Kidney (tissue), 14 donors: Measurements from ENCODE around the gene SSBP4. TPM values are rescaled to one million over a fixed set of nuclear protein-coding genes. Genes with fewer than 3 reads are reported as not detected.

Experiments used
- DNase-seq, 5 donors: peaks; one replicate each; pipeline ENCODE4 v3.0.0-alpha.2; 2013 to 2020
- FAIRE-seq: peaks from 2 replicates; lab custom pipeline; 2012; peaks lifted over from hg19 to GRCh38; lab: Jason Lieb, UNC
- H3K27ac ChIP-seq, 2 donors: one replicate each; pipeline ENCODE4 v1.7.0; 2013; ENCODE audit warnings: low read depth in 2 of 2, low read length in 2 of 2, inconsistent platforms in 1 of 2
- H3K27me3 ChIP-seq: one replicate; pipeline ENCODE4 v1.7.1; 2013; ENCODE audit warnings: low read length, inconsistent platforms; ENCODE audit not compliant: control insufficient read depth, insufficient read depth
- H3K36me3 ChIP-seq, 3 donors: one replicate each; pipeline versions ENCODE4 v1.7.0 to v1.7.1; 2013; ENCODE audit warnings: low read length in 3 of 3, control low read depth in 1 of 3, inconsistent platforms in 1 of 3; ENCODE audit not compliant: insufficient read depth in 3 of 3, control insufficient read depth in 2 of 3
- H3K4me1 ChIP-seq, 3 donors: one replicate each; pipeline versions ENCODE4 v1.7.0 to v1.7.1; 2013; ENCODE audit warnings: low read length in 3 of 3, inconsistent platforms in 1 of 3, low read depth in 1 of 3; ENCODE audit not compliant: control insufficient read depth in 2 of 3, insufficient read depth in 2 of 3
- H3K4me3 ChIP-seq, 3 donors: one replicate each; pipeline versions ENCODE4 v1.7.0 to v1.8.1; 2013; ENCODE audit warnings: low read length in 3 of 3, control low read depth in 1 of 3, inconsistent platforms in 1 of 3
- H3K9ac ChIP-seq, 3 donors: one replicate each; pipeline versions ENCODE4 v1.7.0 to v1.7.1; 2013; ENCODE audit warnings: low read length in 3 of 3, control low read depth in 1 of 3, inconsistent platforms in 1 of 3
- H3K9me3 ChIP-seq, 3 donors: one replicate each; pipeline versions ENCODE4 v1.7.0 to v1.7.1; 2013; ENCODE audit warnings: low read length in 3 of 3, control low read depth in 1 of 3, inconsistent platforms in 1 of 3; ENCODE audit not compliant: control insufficient read depth in 2 of 3, insufficient read depth in 1 of 3
- intact Hi-C: fragments of 100-400 bp; cut with DNase I; formaldehyde crosslinking; loops from one replicate; pipeline ENCODE4 v1.11.1; 2022
- polyA plus RNA-seq: library from polyadenylated mRNA; stranded (reverse); fragments of 350-450 nt; fragmentation: Illumina TruSeq; extraction: RNeasy Lipid Tissue Mini Kit (QIAGEN cat#74804); gene quantifications from one replicate; pipeline ENCODE4 v1.2.3, GENCODE V29; 2014; ENCODE audit warnings: low read depth, low replicate concordance; ENCODE audit not compliant: insufficient read depth
- total RNA-seq: library from RNA; stranded (reverse); fragmentation: NEBNext Ultra II Directional; extraction: Animal tissue kit (Norgen Biotek cat#: 25700); gene quantifications from one replicate; pipeline ENCODE4 v1.2.1, GENCODE V29; 2021
- TF ChIP-seq, protein P1 (sequence below): IDR thresholded peaks from 3 replicates; pipeline ENCODE4 v1.5.1; 2012; ENCODE audit warnings: mild to moderate bottlenecking, moderate library complexity, borderline replicate concordance; ENCODE audit not compliant: insufficient read depth; ENCODE audit errors: extremely low read depth
- donor health status: control.
- donor health status: control.
- donor health status: control.
- donor health status: control.
- donor health status: control.
- donor health status: DM: yes; HTN: yes; CAD: no.
- donor health status: Normal renal cell carcinoma (clear cell type).

The SSBP4 gene
- total and polyA plus RNA-seq, 2 donors from 2014 or later: 64.9 to 74.9 TPM

- Histone ChIP-seq H3K27ac (no peak overlapping the region), H3K4me1 (peaks cover 0 to 16% (median 0%) of the 10 kb centered on the region in 3 donors), H3K4me3 (no peak overlapping the region), H3K9me3 (no peaks in the 10 kb centered on the region), H3K9ac (no peak overlapping the region), H3K27me3 (no peaks in the 10 kb centered on the region), H3K36me3 (no peaks in the 10 kb centered on the region)
- FAIRE-seq (no peak), DNase-seq (no peak)
- TF ChIP-seq, protein P1, sequence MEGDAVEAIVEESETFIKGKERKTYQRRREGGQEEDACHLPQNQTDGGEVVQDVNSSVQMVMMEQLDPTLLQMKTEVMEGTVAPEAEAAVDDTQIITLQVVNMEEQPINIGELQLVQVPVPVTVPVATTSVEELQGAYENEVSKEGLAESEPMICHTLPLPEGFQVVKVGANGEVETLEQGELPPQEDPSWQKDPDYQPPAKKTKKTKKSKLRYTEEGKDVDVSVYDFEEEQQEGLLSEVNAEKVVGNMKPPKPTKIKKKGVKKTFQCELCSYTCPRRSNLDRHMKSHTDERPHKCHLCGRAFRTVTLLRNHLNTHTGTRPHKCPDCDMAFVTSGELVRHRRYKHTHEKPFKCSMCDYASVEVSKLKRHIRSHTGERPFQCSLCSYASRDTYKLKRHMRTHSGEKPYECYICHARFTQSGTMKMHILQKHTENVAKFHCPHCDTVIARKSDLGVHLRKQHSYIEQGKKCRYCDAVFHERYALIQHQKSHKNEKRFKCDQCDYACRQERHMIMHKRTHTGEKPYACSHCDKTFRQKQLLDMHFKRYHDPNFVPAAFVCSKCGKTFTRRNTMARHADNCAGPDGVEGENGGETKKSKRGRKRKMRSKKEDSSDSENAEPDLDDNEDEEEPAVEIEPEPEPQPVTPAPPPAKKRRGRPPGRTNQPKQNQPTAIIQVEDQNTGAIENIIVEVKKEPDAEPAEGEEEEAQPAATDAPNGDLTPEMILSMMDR: no peak
- intact Hi-C loops: no loop called here
Measured at GRCh38 chr19:18425515-18426415, 6.6 kb downstream of the SSBP4 start.

DNA sequence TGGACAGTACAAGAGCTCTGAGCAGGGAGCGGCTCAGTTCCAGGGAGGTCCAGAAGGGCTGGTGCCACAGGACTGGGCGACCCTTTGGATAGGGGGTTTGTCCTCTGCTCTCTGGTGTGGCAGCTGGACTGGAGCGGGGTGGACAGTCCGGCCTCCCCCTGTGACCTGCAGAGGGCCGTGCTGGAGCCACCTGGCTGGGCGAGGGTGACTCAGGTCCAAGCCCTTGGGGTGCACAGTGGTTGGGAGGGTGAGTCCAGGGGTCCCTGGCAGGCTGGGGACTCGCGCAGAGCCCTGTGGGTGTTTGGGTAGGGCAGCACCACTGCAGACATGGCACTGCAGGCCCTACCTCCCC, 7.2 kb downstream of the SSBP4 start:
- H3K36me3 ChIP-seq: no peaks in the 10 kb centered on the region
- no peak overlapping the region for H3K4me3 ChIP-seq
- no peaks in the 10 kb centered on the region for H3K9me3 ChIP-seq
- H3K27ac ChIP-seq: no peak overlapping the region
- DNase-seq (no peak), FAIRE-seq (no peak)
- intact Hi-C loops: no loop called here
- H3K4me1 ChIP-seq: peaks cover 0 to 11% (median 0%) of the 10 kb centered on the region in 3 donors
- no peaks in the 10 kb centered on the region for H3K27me3 ChIP-seq
- TF ChIP-seq, protein P1: no peak
- no peak overlapping the region for H3K9ac ChIP-seq

DNA sequence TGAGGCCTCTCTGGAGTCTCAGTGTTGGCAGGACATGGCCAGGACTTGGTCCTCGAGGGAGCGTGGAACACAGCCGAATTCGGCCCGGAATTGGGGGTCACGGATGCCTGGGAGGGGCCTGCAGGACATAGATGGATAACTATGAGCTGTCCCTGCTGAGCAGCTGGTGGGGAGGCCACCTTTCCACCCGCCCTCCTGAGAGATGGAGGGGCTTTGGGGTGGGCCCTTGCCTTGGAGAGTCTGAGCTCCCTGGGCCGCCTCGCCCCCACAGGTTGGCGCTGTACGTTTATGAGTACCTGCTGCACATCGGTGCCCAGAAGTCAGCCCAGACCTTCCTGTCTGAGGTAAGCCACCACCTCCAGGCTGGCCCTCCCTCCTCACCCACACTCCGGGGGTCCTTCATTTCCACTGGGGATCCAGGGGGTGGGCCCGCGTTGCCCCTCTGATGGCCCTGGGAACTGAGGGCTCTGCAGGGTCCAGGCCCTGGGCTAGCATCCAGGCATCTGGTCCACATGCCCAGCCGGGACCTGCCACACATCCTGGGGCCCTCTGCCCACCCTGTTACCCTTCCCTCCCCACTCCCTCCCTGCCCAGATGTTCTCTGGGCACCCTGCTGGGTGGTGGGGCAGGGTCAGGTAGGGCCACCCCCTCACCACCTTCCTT, 8.0 kb downstream of the SSBP4 start:
- H3K9me3 ChIP-seq: no peaks in the 10 kb centered on the region
- DNase-seq: peak in 1 of 5 donors; percentile 59
- no peak overlapping the region for H3K4me3 ChIP-seq
- H3K27me3 ChIP-seq: no peaks in the 10 kb centered on the region
- H3K9ac ChIP-seq: no peak overlapping the region
- peaks cover 0 to 11% (median 0%) of the 10 kb centered on the region in 3 donors for H3K4me1 ChIP-seq
- no peak for FAIRE-seq
- intact Hi-C loops: no loop called here
- TF ChIP-seq, protein P1: no peak
- no peaks in the 10 kb centered on the region for H3K36me3 ChIP-seq
- no peak overlapping the region for H3K27ac ChIP-seq
